GM21360 (cell line): ENCODE measurements around the gene RHBDF1.

ENCODE experiments used
- ATAC-seq: cut with Tn5 transposase; IDR thresholded peaks from one replicate; pipeline ENCODE4 v1.9.1; 2021; ENCODE audit warnings: mild to moderate bottlenecking, moderate library complexity; ENCODE audit not compliant: unreplicated experiment

Gene RHBDF1

GRCh38 chr16:72561-73548, at the start of gene RHBDF1:
TSS of gene RHBDF1 (minus strand) at chr16:72631. CDS start at chr16:65015, 7,616 bp downstream.
- no peak for ATAC-seq

- no peak for ATAC-seq
Observed at GRCh38 chr16:120756-121155, 48.3 kb upstream of the RHBDF1 start.

GRCh38 chr16:119835-120491, 47.5 kb upstream of the RHBDF1 start:
- no peak for ATAC-seq

GRCh38 chr16:119295-119694, 46.9 kb upstream of the RHBDF1 start:
- ATAC-seq = no peak

- no peak for ATAC-seq
Observed at GRCh38 chr16:118857-119256, 46.4 kb upstream of the RHBDF1 start.

GRCh38 chr16:117379-118365, 45.2 kb upstream of the RHBDF1 start:
- no peak for ATAC-seq

- no peak for ATAC-seq
Observed at GRCh38 chr16:116015-116414, 43.6 kb upstream of the RHBDF1 start.

GRCh38 chr16:114327-114726, 41.9 kb upstream of the RHBDF1 start:
- no peak for ATAC-seq

GRCh38 chr16:112153-112840, 39.9 kb upstream of the RHBDF1 start:
- ATAC-seq = no peak

- no peak for ATAC-seq
Observed at GRCh38 chr16:106623-107324, 34.3 kb upstream of the RHBDF1 start.

- ATAC-seq = no peak
Observed at GRCh38 chr16:105521-105920, 33.1 kb upstream of the RHBDF1 start.

GRCh38 chr16:104928-105327, 32.5 kb upstream of the RHBDF1 start:
- no peak for ATAC-seq

GRCh38 chr16:104355-104754, 31.9 kb upstream of the RHBDF1 start:
- no peak for ATAC-seq

GRCh38 chr16:102060-102855, 29.8 kb upstream of the RHBDF1 start:
- ATAC-seq = no peak

- no peak for ATAC-seq
Observed at GRCh38 chr16:101586-101985, 29.2 kb upstream of the RHBDF1 start.

GRCh38 chr16:100989-101388, 28.6 kb upstream of the RHBDF1 start:
- ATAC-seq = no peak

GRCh38 chr16:97822-98221, 25.4 kb upstream of the RHBDF1 start:
- ATAC-seq = no peak

GRCh38 chr16:96935-97381, 24.5 kb upstream of the RHBDF1 start:
- no peak for ATAC-seq

GRCh38 chr16:94918-95265, 22.5 kb upstream of the RHBDF1 start:
- ATAC-seq = no peak
